Large intestine (tissue), 3 donors: ENCODE results near the gene PRTN3. TPM values are rescaled to one million over a fixed set of nuclear protein-coding genes. Genes with fewer than 3 reads are reported as not detected.
"Not testable (repeated sequence)": the region's sequence is repeated elsewhere in the genome, so short reads cannot be mapped to it uniquely, and the experiment has no call there.

Experiments
- DNase-seq, 2 donors: peaks; one replicate each; pipeline versions ENCODE4 v3.0.0 to v3.0.0-alpha.2; 2013
- H3K27ac ChIP-seq: one replicate; pipeline ENCODE4 v1.5.1; 2013; ENCODE audit warnings: low read length
- H3K27me3 ChIP-seq: 2 replicates; pipeline ENCODE4 v1.6.1; 2013; ENCODE audit warnings: low read length; ENCODE audit not compliant: control insufficient read depth, insufficient read depth
- H3K36me3 ChIP-seq: 2 replicates; pipeline ENCODE4 v1.6.1; 2013; ENCODE audit warnings: low read length; ENCODE audit not compliant: control insufficient read depth, insufficient read depth
- H3K4me1 ChIP-seq: one replicate; pipeline ENCODE4 v1.6.1; 2013; ENCODE audit warnings: low read length; ENCODE audit not compliant: control insufficient read depth, insufficient read depth
- H3K4me3 ChIP-seq: one replicate; pipeline ENCODE4 v1.5.1; 2013; ENCODE audit warnings: low read length
- H3K9me3 ChIP-seq: one replicate; pipeline ENCODE4 v1.6.1; 2013; ENCODE audit warnings: mild to moderate bottlenecking, low read depth, low read length, moderate library complexity; ENCODE audit not compliant: control insufficient read depth
- WGBS: methylation state at CpG from one replicate; pipeline ENCODE4 v1.1.5; 2013; ENCODE audit warnings: low lambda C conversion rate; ENCODE audit not compliant: insufficient coverage; 5-methylcytosine and 5-hydroxymethylcytosine counted together
- polyA plus RNA-seq: library from polyadenylated mRNA; unstranded; fragments of 120-200 nt; gene quantifications from one replicate; pipeline ENCODE4 v1.2.1, GENCODE V29; 2013

Gene PRTN3
- polyA plus RNA-seq, 1 donor, result 0.22 TPM

GRCh38 chr19:831407-832369, 9.1 kb upstream of the PRTN3 start:
- no peak for DNase-seq
- Histone ChIP-seq H3K27ac (no peak overlapping the region), H3K27me3 (peaks cover 38% of the 10 kb centered on the region), H3K9me3 (peaks cover 7% of the 10 kb centered on the region), H3K4me1 (no peaks in the 10 kb centered on the region), H3K36me3 (no peaks in the 10 kb centered on the region), H3K4me3 (no peak overlapping the region)
- no CpG with 5 or more reads among the region's 38 CpGs for WGBS

- Histone ChIP-seq H3K27me3 (peaks cover 48% of the 10 kb centered on the region), H3K9me3 (peaks cover 7% of the 10 kb centered on the region), H3K4me3 (no peak overlapping the region), H3K36me3 (no peaks in the 10 kb centered on the region), H3K4me1 (no peaks in the 10 kb centered on the region), H3K27ac (no peak overlapping the region)
- WGBS, result no CpG with 5 or more reads among the region's 24 CpGs
- DNase-seq, result no peak
Observed at GRCh38 chr19:834216-834615, 6.6 kb upstream of the PRTN3 start.

GRCh38 chr19:835210-835810, 5.5 kb upstream of the PRTN3 start:
- Histone ChIP-seq H3K27ac (no peak overlapping the region), H3K36me3 (no peaks in the 10 kb centered on the region), H3K4me1 (no peaks in the 10 kb centered on the region), H3K27me3 (peaks cover 45% of the 10 kb centered on the region), H3K4me3 (no peak overlapping the region), H3K9me3 (peaks cover 7% of the 10 kb centered on the region)
- no CpG with 5 or more reads among the region's 36 CpGs for WGBS
- DNase-seq, result no peak

GRCh38 chr19:842802-843179, 2.0 kb downstream of the PRTN3 start:
- H3K27ac ChIP-seq, H3K9me3 ChIP-seq, DNase-seq, H3K4me1 ChIP-seq, H3K4me3 ChIP-seq, H3K36me3 ChIP-seq: not testable (repeated sequence)
- peaks cover 52% of the 10 kb centered on the region for H3K27me3 ChIP-seq
- no CpG with 5 or more reads among the region's 7 CpGs for WGBS

GRCh38 chr19:843180-843835, 2.5 kb downstream of the PRTN3 start:
- peaks cover 57% of the 10 kb centered on the region for H3K27me3 ChIP-seq
- H3K27ac ChIP-seq, result no peak overlapping the region
- no CpG with 5 or more reads among the region's 46 CpGs for WGBS
- peak in 1 of 2 donors; percentile 15 for DNase-seq
- H3K36me3 ChIP-seq, result no peaks in the 10 kb centered on the region
- H3K4me3 ChIP-seq, result no peak overlapping the region
- H3K4me1 ChIP-seq, result peaks cover 5% of the 10 kb centered on the region
- peaks cover 11% of the 10 kb centered on the region for H3K9me3 ChIP-seq

- no peak for DNase-seq
- H3K9me3 ChIP-seq, result peaks cover 11% of the 10 kb centered on the region
- H3K4me1 ChIP-seq, result peaks cover 5% of the 10 kb centered on the region
- H3K4me3 ChIP-seq, result no peak overlapping the region
- no peaks in the 10 kb centered on the region for H3K36me3 ChIP-seq
- whole genome bisulfite sequencing, result no CpG with 5 or more reads among the region's 70 CpGs
- H3K27ac ChIP-seq, result no peak overlapping the region
- peaks cover 59% of the 10 kb centered on the region for H3K27me3 ChIP-seq
Observed at GRCh38 chr19:843836-844545, 3.2 kb downstream of the PRTN3 start.

- Histone ChIP-seq H3K36me3 (no peaks in the 10 kb centered on the region), H3K27ac (no peak overlapping the region), H3K4me3 (no peak overlapping the region), H3K4me1 (peaks cover 5% of the 10 kb centered on the region), H3K9me3 (peaks cover 11% of the 10 kb centered on the region), H3K27me3 (peaks cover 64% of the 10 kb centered on the region)
- no CpG with 5 or more reads among the region's 11 CpGs for WGBS
- no peak for DNase-seq
Observed at GRCh38 chr19:844546-844971, 3.8 kb downstream of the PRTN3 start.

GRCh38 chr19:845707-846521, 5.1 kb downstream of the PRTN3 start:
- Histone ChIP-seq H3K9me3 (peaks cover 11% of the 10 kb centered on the region), H3K36me3 (no peaks in the 10 kb centered on the region), H3K27me3 (peaks cover 69% of the 10 kb centered on the region), H3K27ac (no peak overlapping the region), H3K4me1 (peaks cover 10% of the 10 kb centered on the region), H3K4me3 (no peak overlapping the region)
- WGBS, result 45% methylated on average over 4 of the region's 37 CpGs
- no peak for DNase-seq

GRCh38 chr19:848386-848921, 7.7 kb downstream of the PRTN3 start:
- peaks cover 73% of the 10 kb centered on the region for H3K27me3 ChIP-seq
- WGBS, result no CpG with 5 or more reads among the region's 12 CpGs
- no peaks in the 10 kb centered on the region for H3K36me3 ChIP-seq
- H3K4me3 ChIP-seq, result no peak overlapping the region
- H3K4me1 ChIP-seq, result peaks cover 9% of the 10 kb centered on the region
- no peak overlapping the region for H3K27ac ChIP-seq
- no peak for DNase-seq
- peaks cover 12% of the 10 kb centered on the region for H3K9me3 ChIP-seq
